OCI-LY7 (cell line): ENCODE measurements around the gene HMOX1.

ENCODE experiments used
- EZH2phosphoT487 ChIP-seq: fragments of 200-600 bp; sonication (generic); IDR thresholded peaks from 2 replicates; pipeline ENCODE4 v1.6.1; 2018; ENCODE audit warnings: low read depth, borderline replicate concordance, mild to moderate bottlenecking, mixed run types, antibody characterized with exemption, low read length, moderate library complexity, mixed read lengths
- TF ChIP-seq, protein P1 (sequence below): fragments of 200-600 bp; sonication (generic); conservative IDR thresholded peaks from 2 replicates; pipeline ENCODE4 v1.5.1; 2014; ENCODE audit warnings: mild to moderate bottlenecking, antibody characterized with exemption, low read length, moderate library complexity, mixed read lengths

DNA sequence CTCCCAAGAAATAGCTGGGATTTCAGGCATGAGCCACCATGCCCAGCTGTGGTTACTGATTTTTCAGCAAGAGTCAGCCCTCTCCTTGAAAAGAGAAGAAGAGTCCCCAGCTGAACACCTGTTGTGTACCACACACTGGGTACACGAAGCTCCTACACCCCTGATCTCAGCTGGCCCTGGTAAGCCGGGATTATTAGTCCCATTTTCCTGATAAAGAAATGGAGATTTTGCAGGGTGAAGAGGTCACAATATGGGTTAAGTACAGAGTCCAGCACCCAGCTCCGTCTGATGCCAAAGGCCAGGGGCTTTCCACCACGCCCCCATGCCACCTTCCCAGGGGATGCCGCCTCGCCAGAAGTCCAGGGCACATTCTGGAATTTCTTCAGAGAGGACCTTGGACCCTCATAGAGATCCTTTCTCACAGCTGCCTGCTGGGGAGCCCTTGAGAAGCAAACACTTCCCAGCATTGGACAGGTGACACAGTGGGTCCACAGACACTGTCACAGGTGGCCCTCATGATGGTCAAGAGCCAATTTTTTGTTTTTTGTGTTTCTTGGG, 19.8 kb upstream of the HMOX1 start:
- TF ChIP-seq, protein P1, sequence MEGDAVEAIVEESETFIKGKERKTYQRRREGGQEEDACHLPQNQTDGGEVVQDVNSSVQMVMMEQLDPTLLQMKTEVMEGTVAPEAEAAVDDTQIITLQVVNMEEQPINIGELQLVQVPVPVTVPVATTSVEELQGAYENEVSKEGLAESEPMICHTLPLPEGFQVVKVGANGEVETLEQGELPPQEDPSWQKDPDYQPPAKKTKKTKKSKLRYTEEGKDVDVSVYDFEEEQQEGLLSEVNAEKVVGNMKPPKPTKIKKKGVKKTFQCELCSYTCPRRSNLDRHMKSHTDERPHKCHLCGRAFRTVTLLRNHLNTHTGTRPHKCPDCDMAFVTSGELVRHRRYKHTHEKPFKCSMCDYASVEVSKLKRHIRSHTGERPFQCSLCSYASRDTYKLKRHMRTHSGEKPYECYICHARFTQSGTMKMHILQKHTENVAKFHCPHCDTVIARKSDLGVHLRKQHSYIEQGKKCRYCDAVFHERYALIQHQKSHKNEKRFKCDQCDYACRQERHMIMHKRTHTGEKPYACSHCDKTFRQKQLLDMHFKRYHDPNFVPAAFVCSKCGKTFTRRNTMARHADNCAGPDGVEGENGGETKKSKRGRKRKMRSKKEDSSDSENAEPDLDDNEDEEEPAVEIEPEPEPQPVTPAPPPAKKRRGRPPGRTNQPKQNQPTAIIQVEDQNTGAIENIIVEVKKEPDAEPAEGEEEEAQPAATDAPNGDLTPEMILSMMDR = no peak
- no peak for TF ChIP-seq EZH2phosphoT487
